ENCODE results near the gene FOXN1.

DNA sequence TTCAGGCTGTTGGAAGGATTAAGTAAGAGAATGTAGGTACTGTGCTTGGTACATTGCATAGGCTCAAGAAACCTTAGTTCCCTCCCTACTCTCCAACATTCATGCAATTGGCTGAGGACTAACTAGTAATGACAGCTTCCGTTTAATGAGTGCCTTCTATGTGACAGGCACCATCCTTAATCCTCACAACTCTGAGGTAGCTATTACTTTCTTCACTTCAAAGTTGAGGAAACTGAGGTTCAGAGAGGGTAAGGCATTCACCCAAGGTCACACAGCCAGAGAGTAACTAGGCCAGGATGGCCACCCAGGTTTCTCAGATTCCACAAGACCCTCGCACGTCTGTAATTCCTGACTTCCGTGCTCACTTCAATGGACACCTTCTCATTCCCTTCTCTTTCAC lies 24.1 kb downstream of the FOXN1 start:
- TF ChIP-seq, protein P1, sequence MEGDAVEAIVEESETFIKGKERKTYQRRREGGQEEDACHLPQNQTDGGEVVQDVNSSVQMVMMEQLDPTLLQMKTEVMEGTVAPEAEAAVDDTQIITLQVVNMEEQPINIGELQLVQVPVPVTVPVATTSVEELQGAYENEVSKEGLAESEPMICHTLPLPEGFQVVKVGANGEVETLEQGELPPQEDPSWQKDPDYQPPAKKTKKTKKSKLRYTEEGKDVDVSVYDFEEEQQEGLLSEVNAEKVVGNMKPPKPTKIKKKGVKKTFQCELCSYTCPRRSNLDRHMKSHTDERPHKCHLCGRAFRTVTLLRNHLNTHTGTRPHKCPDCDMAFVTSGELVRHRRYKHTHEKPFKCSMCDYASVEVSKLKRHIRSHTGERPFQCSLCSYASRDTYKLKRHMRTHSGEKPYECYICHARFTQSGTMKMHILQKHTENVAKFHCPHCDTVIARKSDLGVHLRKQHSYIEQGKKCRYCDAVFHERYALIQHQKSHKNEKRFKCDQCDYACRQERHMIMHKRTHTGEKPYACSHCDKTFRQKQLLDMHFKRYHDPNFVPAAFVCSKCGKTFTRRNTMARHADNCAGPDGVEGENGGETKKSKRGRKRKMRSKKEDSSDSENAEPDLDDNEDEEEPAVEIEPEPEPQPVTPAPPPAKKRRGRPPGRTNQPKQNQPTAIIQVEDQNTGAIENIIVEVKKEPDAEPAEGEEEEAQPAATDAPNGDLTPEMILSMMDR (conservative IDR thresholded peaks at IDR 0.05 in 1 of 2, IDR thresholded peaks at IDR 0.05 in 1 of 2; ENCODE audit: low read depth in 1 of 2, low read length in 2 of 2), result no peak
- TF ChIP-seq EZH2 (IDR thresholded peaks at IDR 0.05; ENCODE audit: low read length, missing control alignments), result no peak

All from fibroblast of lung (primary cell).